Panc1 (cell line): ENCODE measurements around the gene UBASH3B. TPM values are rescaled to one million over a fixed set of nuclear protein-coding genes. Genes with fewer than 3 reads are reported as not detected.

Source experiments
- ATAC-seq: fragments of 200-7000 bp; cut with Tn5 transposase; 2 replicates; pipeline ENCODE4 v1.9.1; 2020; ENCODE audit warnings: mild to moderate bottlenecking, moderate library complexity
- BruUV-seq: library from RNA; stranded (reverse); fragments of 400-500 nt; replicated peaks from 2 replicates; lab custom pipeline; 2021; lab: Mats Ljungman, UMichigan
- CTCF ChIA-PET: fragments of 300-600 bp; sonication (Branson Sonifier 250); formaldehyde crosslinking; loops from one replicate; lab custom pipeline; 2022; ENCODE audit warnings: antibody characterized with exemption; lab: Charles Lee
- POLR2A ChIA-PET: fragments of 300-600 bp; sonication (Branson Sonifier 250); formaldehyde crosslinking; loops from one replicate; lab custom pipeline; 2022; ENCODE audit warnings: antibody characterized with exemption; lab: Charles Lee
- DNase-seq: peaks from one replicate; pipeline ENCODE4 v3.0.0-alpha.2; 2010; ENCODE audit warnings: low read depth, low spot score
- H3K27ac ChIP-seq: 2 replicates; pipeline ENCODE4 v1.5.1; 2011; ENCODE audit warnings: mild to moderate bottlenecking, low read length, inconsistent platforms
- H3K27me3 ChIP-seq: fragments of 200-500 bp; sonication (Bioruptor generic); 2 replicates; pipeline ENCODE4 v1.6.0; 2014; ENCODE audit warnings: low read length, inconsistent platforms; ENCODE audit not compliant: control insufficient read depth, insufficient read depth
- H3K36me3 ChIP-seq: fragments of 200-500 bp; sonication (Bioruptor generic); 2 replicates; pipeline ENCODE4 v1.5.1; 2014; ENCODE audit warnings: inconsistent platforms, mild to moderate bottlenecking, low read length, moderate library complexity; ENCODE audit not compliant: control insufficient read depth, insufficient read depth
- H3K4me1 ChIP-seq: 2 replicates; pipeline ENCODE4 v1.5.1; 2011; ENCODE audit warnings: inconsistent platforms, mild to moderate bottlenecking, low read length, moderate library complexity; ENCODE audit not compliant: control insufficient read depth, insufficient read depth
- H3K4me3 ChIP-seq, 2 experiments: 2 replicates each; pipeline ENCODE4 v1.5.1; 2011 to 2012; ENCODE audit warnings: low read depth in 2 of 2, low read length in 2 of 2, mild to moderate bottlenecking in 2 of 2, inconsistent platforms in 1 of 2, moderate library complexity in 1 of 2
- H3K9me3 ChIP-seq: fragments of 200-500 bp; sonication (Bioruptor generic); 2 replicates; pipeline ENCODE4 v1.5.1; 2014; ENCODE audit warnings: low read depth, mild to moderate bottlenecking, inconsistent platforms, low read length, moderate library complexity; ENCODE audit not compliant: control insufficient read depth, insufficient read depth
- CTCF ChIP-seq: fragments of 450-650 bp; IDR thresholded peaks from 2 replicates; pipeline ENCODE4 v1.5.1; 2017; ENCODE audit warnings: mild to moderate bottlenecking
- POLR2AphosphoS5 ChIP-seq: IDR thresholded peaks from 2 replicates; pipeline ENCODE4 v1.6.1; 2012; ENCODE audit warnings: mild to moderate bottlenecking, low read depth, low read length, moderate library complexity
- REST ChIP-seq, 2 experiments: IDR thresholded peaks; 2 replicates each; pipeline ENCODE4 v1.6.1; 2011 to 2012; ENCODE audit warnings: low read depth in 2 of 2, control low read depth in 1 of 2, low read length in 1 of 2, mild to moderate bottlenecking in 1 of 2, moderate library complexity in 1 of 2; ENCODE audit not compliant: insufficient read depth in 1 of 2
- SIN3A ChIP-seq: IDR thresholded peaks from 2 replicates; pipeline ENCODE4 v1.6.1; 2012; ENCODE audit warnings: low read depth, mild to moderate bottlenecking, low read length, moderate library complexity, borderline replicate concordance; ENCODE audit not compliant: insufficient read depth
- TCF7L2 ChIP-seq: IDR thresholded peaks from 2 replicates; pipeline ENCODE4 v1.6.1; 2011; ENCODE audit warnings: mild to moderate bottlenecking, low read depth, low read length, inconsistent platforms
- in situ Hi-C: cut with HindIII; loops from 2 replicates; pipeline ENCODE4 v1.10.0; 2016; ENCODE audit warnings: low sequenced_read_pairs, low pct_unique_long_range_greater_than_20kb
- intact Hi-C: fragments of 100-400 bp; cut with micrococcal nuclease; formaldehyde crosslinking; loops from one replicate; pipeline ENCODE4 v1.10.0; 2022; ENCODE audit not compliant: unreplicated experiment
- total RNA-seq: library from RNA; stranded (reverse); gene quantifications from one replicate; pipeline ENCODE4 v1.2.1, GENCODE V29; 2021; ENCODE audit not compliant: unreplicated experiment

The UBASH3B gene
- total RNA-seq, 1 experiment from 2014 or later: 55.1 TPM

GRCh38 chr11:122853261-122853660, 197.7 kb downstream of the UBASH3B start:
- Histone ChIP-seq H3K27me3 (no peaks in the 10 kb centered on the region), H3K27ac (no peak overlapping the region), H3K36me3 (no peaks in the 10 kb centered on the region), H3K4me3 (no peak overlapping the region), H3K4me1 (peaks cover 24% of the 10 kb centered on the region), H3K9me3 (no peaks in the 10 kb centered on the region)
- CTCF ChIA-PET: interaction anchor here (0.7 to 2.3 kb wide), 8 partner anchors 20 to 276 kb away, joined by 3 to 12 read pairs (median 4); no protein-coding TSS in a partner anchor
- ATAC-seq (no peak), DNase-seq (no peak)
- TF ChIP-seq TCF7L2: no peak
- no peak for TF ChIP-seq SIN3A
- no peak for TF ChIP-seq CTCF
- no peak for TF ChIP-seq REST (IDR thresholded peaks at IDR 0.05; ENCODE audit: insufficient read depth in 1 of 2, low read depth in 2 of 2, low read length in 1 of 2)
- TF ChIP-seq POLR2AphosphoS5: no peak
- BruUV-seq: no TSS peak
- in situ Hi-C loops: no loop called here
- intact Hi-C loops: loop anchor here (2.0 kb wide), 1 partner anchor 72 kb away; no protein-coding TSS in a partner anchor
- POLR2A ChIA-PET: no interaction called here

GRCh38 chr11:122853971-122854446, 198.5 kb downstream of the UBASH3B start:
- intact Hi-C loops: loop anchor here (1.0 to 2.0 kb wide), 3 partner anchors 73 to 225 kb away; no protein-coding TSS in a partner anchor
- ChIA-PET CTCF (interaction anchor here (0.6 to 2.3 kb wide), 9 partner anchors 13 to 225 kb away, joined by 3 to 12 read pairs (median 4); no protein-coding TSS in a partner anchor), POLR2A (no interaction called here)
- Histone ChIP-seq H3K4me1 (peaks cover 24% of the 10 kb centered on the region), H3K9me3 (no peaks in the 10 kb centered on the region), H3K27ac (no peak overlapping the region; the same call in 1 of the 2 replicates), H3K27me3 (no peaks in the 10 kb centered on the region), H3K36me3 (no peaks in the 10 kb centered on the region), H3K4me3 (no peak overlapping the region)
- in situ Hi-C loops: no loop called here
- ATAC-seq (peak; percentile 35), DNase-seq (peak; percentile 73)
- TF ChIP-seq POLR2AphosphoS5 (no peak), REST (IDR thresholded peaks at IDR 0.05; ENCODE audit: insufficient read depth in 1 of 2, low read depth in 2 of 2, low read length in 1 of 2) (no peak), CTCF (peak; percentile 86), TCF7L2 (no peak), SIN3A (no peak)
- no TSS peak for BruUV-seq
